Omental fat pad (tissue), 4 donors: Measurements from ENCODE around the gene APBB2. TPM values are rescaled to one million over a fixed set of nuclear protein-coding genes. Genes with fewer than 3 reads are reported as not detected.
A peak's percentile ranks its signal among the peaks of the same experiment; 100 is the strongest.

ENCODE experiments used
- ATAC-seq: fragments of 150-250 bp; one replicate; pipeline ENCODE4 v1.9.1; 2016; ENCODE audit warnings: mild to moderate bottlenecking, moderate library complexity; ENCODE audit not compliant: low FRiP score
- DNase-seq: peaks from one replicate; pipeline ENCODE4 v3.0.0-alpha.2; 2019; ENCODE audit warnings: low spot score
- total RNA-seq, 4 donors: library from RNA; depleted of rRNA; stranded (reverse); fragments of >200 nt; gene quantifications; one replicate each; pipeline ENCODE4 v1.1.0, GENCODE V29; 2016
- TF ChIP-seq, protein P1 (sequence below), 3 donors: fragments of 450-650 bp; IDR thresholded peaks; one replicate each; pipeline ENCODE4 v1.5.1; 2016 to 2017; ENCODE audit warnings: antibody characterized with exemption in 3 of 3, mild to moderate bottlenecking in 3 of 3, moderate library complexity in 2 of 3

APBB2 gene
- 100 to 1,000 TPM in 2 of 4 donors, 10 to 100 TPM in 2; 76.6 to 138 (median 113) TPM for total RNA-seq

DNA sequence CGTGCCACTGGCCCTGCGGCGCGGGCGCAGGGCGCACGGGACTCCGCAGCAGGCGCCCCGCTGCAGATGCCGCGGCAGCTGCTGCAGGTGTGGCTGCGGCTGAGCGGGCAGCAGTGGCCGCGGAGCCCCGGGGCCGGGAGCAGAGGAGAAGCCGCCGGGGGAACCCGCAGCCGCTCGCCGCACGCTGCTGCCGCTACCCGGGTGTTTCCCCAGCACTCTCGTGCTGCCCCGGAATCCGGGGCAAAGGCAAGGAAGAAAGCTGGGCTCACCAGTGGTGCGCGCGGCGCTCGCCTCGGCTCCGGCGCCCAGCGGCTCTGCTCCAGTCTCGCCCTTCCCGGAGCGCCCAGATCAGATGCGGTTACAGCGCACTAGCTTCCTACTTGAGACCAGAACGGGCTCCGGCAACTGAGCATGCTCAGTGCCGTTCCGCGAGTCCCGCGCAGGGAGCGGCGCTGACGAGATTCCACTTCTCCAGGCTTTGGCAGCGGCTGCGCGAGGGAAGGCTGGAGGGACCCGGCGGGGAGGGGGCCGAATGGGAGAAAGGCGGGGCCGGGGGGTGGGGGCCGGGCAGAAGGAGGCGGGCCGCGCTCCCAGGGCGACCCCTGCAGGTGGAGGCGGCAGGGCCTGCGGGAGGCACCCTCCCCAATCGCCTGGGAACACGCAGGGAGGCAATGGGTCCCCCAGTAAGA lies at the start of gene APBB2:
TSS of gene APBB2 (minus strand) at position 407 of the 689 bp plus-strand sequence. CDS start 181,288 bp downstream, outside the sequence.
- DNase-seq (peak; percentile 56), ATAC-seq (peak; percentile 90)
- TF ChIP-seq, protein P1, sequence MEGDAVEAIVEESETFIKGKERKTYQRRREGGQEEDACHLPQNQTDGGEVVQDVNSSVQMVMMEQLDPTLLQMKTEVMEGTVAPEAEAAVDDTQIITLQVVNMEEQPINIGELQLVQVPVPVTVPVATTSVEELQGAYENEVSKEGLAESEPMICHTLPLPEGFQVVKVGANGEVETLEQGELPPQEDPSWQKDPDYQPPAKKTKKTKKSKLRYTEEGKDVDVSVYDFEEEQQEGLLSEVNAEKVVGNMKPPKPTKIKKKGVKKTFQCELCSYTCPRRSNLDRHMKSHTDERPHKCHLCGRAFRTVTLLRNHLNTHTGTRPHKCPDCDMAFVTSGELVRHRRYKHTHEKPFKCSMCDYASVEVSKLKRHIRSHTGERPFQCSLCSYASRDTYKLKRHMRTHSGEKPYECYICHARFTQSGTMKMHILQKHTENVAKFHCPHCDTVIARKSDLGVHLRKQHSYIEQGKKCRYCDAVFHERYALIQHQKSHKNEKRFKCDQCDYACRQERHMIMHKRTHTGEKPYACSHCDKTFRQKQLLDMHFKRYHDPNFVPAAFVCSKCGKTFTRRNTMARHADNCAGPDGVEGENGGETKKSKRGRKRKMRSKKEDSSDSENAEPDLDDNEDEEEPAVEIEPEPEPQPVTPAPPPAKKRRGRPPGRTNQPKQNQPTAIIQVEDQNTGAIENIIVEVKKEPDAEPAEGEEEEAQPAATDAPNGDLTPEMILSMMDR (IDR thresholded peaks at IDR 0.05) = peak in 1 of 3 donors; percentile 29

DNA sequence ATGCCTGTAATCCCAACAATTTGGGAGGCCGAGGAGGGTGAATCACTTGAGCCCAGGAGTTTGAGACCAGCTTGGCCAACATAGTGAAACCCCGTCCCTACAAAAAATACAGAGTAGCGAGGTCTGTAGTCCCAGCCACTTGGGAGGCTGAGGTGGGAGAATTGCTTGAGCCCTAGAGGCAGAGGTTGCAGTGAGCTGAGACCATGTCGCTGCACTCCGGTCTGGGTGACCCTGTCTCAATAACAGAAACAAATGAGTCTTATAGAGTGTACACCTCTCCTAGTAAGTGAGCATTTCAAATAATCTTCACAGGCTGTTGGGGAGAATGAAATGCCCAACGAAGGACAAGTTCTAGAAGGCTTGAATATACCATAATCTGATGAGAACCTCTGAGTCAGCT lies 47.9 kb upstream of the APBB2 start:
- TF ChIP-seq, protein P1 (IDR thresholded peaks at IDR 0.05) = no peak
- ATAC-seq (no peak), DNase-seq (no peak)

DNA sequence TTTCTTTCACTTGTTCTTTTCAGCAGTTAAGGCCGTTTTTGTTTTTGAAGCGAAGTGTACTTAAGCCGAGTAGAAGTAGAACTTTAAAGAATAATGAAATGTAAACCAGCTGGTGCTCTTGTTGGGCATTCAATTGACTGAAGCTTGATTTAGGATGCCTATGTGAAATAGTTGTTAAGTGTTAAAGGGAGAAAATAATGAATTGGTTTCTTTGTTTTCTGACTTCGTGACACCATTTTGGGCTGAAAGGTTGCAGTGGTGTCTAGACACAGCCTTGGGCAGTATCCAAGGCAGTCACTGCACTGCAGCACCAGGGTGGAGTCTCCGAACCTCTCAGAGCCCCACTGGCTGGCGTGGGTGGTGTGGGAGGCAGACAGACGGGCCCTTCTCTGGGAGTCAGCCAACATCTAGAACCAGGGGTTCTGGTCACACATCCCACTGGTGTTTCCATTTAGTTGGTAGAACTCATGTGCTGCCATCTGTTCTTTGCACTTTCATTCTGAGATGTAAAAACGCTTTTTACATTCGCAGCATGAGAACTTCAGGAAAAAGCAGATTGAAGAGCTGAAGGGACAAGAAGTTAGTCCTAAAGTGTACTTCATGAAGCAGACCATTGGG lies 45.9 kb upstream of the APBB2 start:
- TF ChIP-seq, protein P1 (IDR thresholded peaks at IDR 0.05) = no peak
- DNase-seq (no peak), ATAC-seq (no peak)

DNA sequence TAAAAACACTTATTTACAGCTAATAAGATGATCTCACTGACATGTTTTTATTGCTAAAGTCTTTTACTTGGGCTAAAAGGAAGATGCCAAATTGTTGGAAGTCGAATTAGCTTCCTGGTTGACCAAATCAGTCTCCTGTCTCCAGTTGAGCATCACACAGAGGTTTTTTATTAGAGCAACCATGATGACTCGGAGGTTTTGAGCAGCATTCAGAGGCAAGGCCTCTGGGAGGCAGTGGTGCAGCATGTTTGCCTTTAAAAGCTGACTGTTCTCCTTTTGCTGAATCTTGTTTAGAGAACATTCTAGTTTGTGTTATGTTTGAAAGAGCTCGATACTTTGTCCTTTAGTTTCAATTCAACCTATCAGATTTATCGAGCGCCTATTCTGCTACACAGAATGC lies 44.4 kb upstream of the APBB2 start:
- TF ChIP-seq, protein P1 (IDR thresholded peaks at IDR 0.05) = no peak
- no peak for ATAC-seq
- no peak for DNase-seq

DNA sequence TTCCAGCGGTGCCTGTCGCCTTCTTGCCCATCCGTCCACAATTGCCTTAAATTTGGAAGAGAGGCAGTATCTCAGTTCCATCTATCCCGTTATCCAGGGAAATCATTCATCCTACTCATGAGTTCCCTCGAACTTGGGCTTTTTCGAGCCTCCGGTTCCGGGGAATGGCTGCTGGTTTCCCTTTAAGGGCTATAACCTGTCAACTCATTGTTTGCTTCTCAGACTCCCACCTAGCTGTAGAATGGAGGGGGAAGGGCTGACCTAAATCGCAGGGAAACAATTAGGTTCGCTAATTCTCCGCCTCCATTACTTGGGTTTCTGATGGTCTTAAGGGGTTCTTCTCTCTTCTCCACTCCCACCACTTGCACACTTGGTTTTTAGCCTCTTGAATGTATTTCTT lies 43.6 kb upstream of the APBB2 start:
- no peak for ATAC-seq
- TF ChIP-seq, protein P1 (IDR thresholded peaks at IDR 0.05) = no peak
- DNase-seq = no peak

DNA sequence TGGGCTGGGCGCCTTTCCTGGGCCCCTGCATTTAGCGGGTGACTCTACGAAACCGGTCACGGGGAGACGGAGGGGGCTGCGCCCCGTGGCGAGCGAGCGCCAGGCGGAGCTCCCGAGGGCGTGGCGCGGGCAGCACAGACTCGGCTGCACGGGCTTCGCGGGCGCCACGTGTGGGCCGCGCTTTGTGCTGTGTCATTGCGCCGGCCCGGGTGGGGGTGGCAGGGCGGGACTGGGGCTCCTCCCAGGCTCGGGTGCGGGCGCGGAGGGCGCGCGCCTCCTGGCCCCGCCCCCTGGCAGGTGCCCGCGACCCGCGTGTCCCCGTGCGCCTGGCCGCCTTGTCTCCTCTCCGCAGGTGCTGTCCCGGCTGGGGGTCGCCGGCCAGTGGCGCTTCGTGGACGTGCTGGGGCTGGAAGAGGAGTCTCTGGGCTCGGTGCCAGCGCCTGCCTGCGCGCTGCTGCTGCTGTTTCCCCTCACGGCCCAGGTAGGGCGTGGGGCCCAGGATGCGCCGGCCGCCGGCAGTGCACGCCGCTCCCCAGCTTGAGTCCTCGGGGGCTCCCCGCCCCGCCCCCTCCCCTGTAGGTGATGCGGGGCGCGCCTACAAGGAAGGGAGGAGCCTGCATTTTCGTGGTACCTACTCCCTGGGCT lies 43.0 kb upstream of the APBB2 start:
- TF ChIP-seq, protein P1 (IDR thresholded peaks at IDR 0.05) = no peak
- ATAC-seq (peak; percentile 75), DNase-seq (no peak)
